UCSD-AML1 (cell line): Measurements from ENCODE around the gene LMTK2.

ENCODE experiments used
- DNase-seq: peaks from one replicate; lab custom pipeline; 2025; ENCODE audit not compliant: unreplicated experiment; lab: John Stamatoyannopoulos, UW

Gene LMTK2

GRCh38 chr7:98233219-98234070, 126.8 kb downstream of the LMTK2 start:
- no peak for DNase-seq

- no peak for DNase-seq
Measured at GRCh38 chr7:98234429-98235147, 127.9 kb downstream of the LMTK2 start.

GRCh38 chr7:98235901-98236300, 129.2 kb downstream of the LMTK2 start:
- no peak for DNase-seq

GRCh38 chr7:98236355-98237185, 129.9 kb downstream of the LMTK2 start:
- DNase-seq, result no peak

- no peak for DNase-seq
Measured at GRCh38 chr7:98238076-98238475, 131.4 kb downstream of the LMTK2 start.

GRCh38 chr7:98238976-98239375, 132.3 kb downstream of the LMTK2 start:
- DNase-seq, result no peak

GRCh38 chr7:98240961-98241673, 134.5 kb downstream of the LMTK2 start:
- DNase-seq, result peak; percentile 12

GRCh38 chr7:98241674-98242241, 135.1 kb downstream of the LMTK2 start:
- no peak for DNase-seq

- no peak for DNase-seq
Measured at GRCh38 chr7:98242342-98242741, 135.7 kb downstream of the LMTK2 start.

- DNase-seq, result no peak
Measured at GRCh38 chr7:98242934-98243333, 136.3 kb downstream of the LMTK2 start.

GRCh38 chr7:98244871-98245270, 138.2 kb downstream of the LMTK2 start:
- DNase-seq, result no peak

- DNase-seq, result no peak
Measured at GRCh38 chr7:98248156-98248555, 141.5 kb downstream of the LMTK2 start.

- DNase-seq, result no peak
Measured at GRCh38 chr7:98249106-98249505, 142.4 kb downstream of the LMTK2 start.

- DNase-seq, result peak; percentile 11
Measured at GRCh38 chr7:98250789-98251188, 144.1 kb downstream of the LMTK2 start.

GRCh38 chr7:98251231-98251600, 144.6 kb downstream of the LMTK2 start:
- DNase-seq, result no peak

GRCh38 chr7:98251601-98252424, 145.2 kb downstream of the LMTK2 start, which contains the start of gene TECPR1:
Gene TECPR1, minus strand, starts transcription at chr7:98252232. Its CDS starts 6,086 bp downstream, at chr7:98246146.
- peak; percentile 81 for DNase-seq

GRCh38 chr7:98252425-98253054, 145.9 kb downstream of the LMTK2 start:
- DNase-seq, result no peak

GRCh38 chr7:98254516-98254915, 147.9 kb downstream of the LMTK2 start:
- no peak for DNase-seq
